Stimulated activated CD4-positive, alpha-beta T cell treated with anti-CD3 and anti-CD28 coated beads, Interleukin-15, amount 100 ng/mL, for 48 hours (primary cell): Measurements from ENCODE around the gene CELA2B.
"Not testable (repeated sequence)": the region's sequence is repeated elsewhere in the genome, so short reads cannot be mapped to it uniquely, and the experiment has no call there.

ENCODE experiments used
- DNase-seq, 2 donors: peaks; one replicate each; pipeline ENCODE4 v3.0.0-alpha.2; 2020; ENCODE audit warnings: low read depth in 2 of 2

The CELA2B gene

DNA sequence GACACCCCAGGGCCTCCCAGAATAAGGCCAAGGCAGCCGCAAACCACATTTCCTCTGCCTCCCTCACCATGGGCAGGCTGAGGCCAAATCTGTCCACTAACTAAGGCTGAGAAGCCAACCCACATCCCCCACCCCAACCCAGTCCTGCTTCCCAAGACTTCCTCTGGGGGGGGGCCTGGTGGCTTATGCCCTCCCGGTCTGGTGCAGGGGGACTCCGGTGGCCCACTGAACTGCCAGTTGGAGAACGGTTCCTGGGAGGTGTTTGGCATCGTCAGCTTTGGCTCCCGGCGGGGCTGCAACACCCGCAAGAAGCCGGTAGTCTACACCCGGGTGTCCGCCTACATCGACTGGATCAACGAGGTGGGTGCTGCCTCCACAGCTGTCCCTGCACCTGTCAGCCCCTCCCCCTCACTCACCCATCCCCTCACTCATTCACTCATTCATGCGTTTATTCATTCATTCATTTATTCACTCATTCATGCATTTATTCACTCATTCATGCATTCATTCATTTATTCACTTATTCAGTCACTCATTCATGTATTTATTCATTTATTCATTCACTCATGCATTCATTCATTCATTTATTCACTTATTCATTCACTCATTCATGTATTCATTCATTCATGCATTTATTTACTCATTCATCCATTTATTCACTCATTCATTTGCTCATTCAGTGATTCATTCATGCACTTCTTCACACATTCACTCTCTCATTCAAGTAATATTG is 30.3 kb upstream of the CELA2B start:
- DNase-seq = no peak

DNA sequence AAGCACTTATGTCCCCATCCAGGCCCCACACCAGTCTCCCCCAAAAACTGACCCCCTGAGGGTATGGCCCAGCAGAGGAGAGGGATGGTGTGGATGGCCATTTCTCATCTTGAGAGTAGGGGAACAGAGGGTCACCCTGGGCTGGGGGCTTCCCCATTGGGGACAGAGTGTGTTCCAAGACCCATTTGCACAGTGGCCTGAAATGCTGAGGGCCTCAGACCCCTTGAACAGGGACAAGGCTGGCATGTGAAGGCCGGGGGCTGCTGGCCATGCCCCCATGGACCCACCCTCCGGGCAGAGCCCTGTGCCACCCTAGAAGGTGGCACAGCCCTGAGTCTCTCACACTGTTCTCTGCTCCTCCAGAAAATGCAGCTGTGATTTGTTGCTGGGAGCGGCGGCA is 29.7 kb upstream of the CELA2B start:
- no peak for DNase-seq

DNA sequence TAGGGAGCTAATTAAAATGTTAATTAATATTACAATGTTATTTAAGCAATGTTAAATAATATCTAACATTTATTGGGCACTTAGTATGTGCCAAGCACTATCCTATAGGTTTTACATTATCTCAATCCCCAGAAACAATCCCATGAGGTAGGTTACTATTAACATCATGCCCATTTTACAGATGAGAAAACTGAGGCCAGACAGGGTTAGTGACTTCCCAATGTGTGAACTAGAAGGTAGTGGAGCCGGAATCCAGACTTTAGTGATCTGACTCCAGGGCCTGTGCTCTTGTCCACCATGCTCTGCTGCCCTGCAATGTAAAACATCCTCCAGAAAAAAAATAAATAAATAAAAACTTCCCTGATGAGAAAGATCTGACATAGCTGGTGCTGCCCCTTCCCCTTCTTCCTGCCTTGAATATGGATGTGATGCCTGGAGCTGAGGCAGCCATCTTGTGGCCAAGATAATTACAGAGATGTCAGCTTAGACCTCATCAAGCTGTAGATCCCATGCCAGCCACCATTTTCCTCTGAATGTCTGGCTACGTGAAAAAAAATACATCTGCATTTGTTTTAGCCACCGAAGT is 26.9 kb upstream of the CELA2B start:
- no peak for DNase-seq

DNA sequence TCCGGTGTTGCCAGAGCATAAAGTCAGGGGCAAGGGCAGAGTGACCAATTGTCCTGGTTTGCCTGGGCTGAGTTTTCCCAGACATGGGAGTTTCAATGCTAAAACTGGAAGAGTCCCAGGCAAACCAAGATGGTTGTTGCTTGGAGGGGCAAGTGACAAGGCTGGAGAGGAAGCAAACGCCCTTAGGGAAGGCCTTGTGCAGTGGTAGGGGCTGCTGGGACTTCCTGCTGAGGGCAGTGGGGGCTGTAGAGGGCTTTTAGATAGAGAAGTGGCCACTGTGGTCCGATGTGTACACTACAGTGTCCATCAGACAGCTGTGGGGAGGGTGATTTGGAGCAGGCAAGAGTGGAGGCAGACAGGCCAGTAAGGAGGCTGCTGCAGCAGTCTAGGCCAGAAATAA is 26.3 kb upstream of the CELA2B start:
- DNase-seq = no peak

DNA sequence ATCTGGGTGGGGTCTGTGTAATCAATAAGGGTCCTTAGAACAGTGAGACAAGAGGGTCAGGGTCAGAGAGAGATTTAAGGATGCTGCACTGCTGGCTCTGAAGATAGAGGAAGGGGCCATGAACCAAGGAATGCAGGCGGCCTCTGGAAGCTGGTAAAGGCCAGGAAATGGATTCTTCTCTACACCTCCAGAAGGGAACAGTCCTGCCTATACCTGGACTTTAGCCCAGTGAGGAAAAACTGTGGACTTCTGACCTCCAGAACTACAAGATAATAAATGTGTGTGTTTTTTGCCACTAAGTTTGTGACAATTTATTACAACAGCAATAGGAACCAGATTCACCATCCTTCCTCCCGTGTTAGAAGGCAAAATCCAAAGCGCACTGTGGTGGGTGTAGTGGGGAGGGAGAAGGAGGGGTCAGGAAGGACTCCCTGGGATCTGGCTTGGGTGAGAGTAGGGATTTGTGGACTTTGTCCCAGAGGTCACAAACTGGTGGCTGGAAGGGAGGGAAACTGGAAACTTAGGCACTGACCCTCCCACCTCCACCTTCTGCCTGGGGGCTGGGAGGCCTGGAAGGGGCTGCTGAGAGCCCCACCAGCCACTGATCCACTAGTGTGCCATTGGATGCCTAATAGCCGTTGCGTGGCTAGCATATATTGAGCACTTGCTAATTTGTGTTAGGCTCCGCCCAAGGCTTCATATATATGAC is 24.7 kb upstream of the CELA2B start:
- no peak for DNase-seq

DNA sequence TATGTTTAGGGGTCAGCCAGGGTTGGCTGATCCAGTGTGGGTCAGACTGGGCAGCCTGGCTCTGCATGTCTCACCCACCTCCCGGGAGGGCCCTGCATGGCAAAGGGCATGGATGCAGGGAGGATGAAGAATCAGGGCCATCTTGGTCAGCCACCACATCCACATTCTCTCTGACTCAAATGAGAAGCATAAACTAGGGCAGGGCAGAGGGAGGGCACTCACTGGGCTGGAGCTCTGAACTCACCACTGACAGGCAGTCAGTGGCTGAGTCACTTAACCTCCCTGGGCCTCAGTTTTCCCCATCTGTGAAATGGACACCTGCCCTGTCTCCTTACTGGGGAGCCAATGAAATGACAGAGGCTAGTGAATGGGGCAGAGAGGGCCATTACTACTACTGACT is 23.7 kb upstream of the CELA2B start:
- no peak for DNase-seq

DNA sequence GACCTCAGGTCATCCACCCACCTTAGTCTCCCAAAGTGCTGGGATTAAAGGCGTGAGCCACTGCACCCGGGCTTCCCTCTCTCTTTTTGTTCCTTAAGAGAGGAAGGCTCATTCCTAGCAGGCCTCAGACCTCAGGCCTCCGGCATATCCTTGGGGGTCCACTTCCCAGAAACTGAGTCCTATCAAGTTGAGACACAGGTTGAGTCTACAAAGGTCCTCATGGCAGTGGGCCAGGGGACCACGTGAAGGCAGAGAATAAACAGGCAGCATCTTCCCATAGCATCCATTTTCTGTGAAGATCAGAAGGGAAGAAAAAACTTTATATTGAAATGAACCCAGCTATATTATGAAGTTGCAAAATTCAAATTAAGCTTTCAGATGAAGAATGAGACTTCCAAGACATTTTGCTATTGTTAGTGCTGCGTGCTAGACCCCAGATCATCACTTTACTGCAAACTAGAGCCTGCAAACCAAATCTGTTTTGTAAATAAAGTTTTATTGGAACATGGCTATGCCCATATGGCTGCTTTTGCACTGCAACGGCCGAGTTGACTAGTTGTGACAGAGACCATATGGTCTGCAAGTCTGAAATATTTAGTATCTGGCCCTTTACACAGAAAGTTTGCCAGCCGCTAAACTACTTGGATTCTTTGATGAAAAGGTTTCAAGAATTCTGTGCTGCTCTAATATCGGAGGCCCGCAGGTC is 22.9 kb upstream of the CELA2B start:
- DNase-seq = no peak

DNA sequence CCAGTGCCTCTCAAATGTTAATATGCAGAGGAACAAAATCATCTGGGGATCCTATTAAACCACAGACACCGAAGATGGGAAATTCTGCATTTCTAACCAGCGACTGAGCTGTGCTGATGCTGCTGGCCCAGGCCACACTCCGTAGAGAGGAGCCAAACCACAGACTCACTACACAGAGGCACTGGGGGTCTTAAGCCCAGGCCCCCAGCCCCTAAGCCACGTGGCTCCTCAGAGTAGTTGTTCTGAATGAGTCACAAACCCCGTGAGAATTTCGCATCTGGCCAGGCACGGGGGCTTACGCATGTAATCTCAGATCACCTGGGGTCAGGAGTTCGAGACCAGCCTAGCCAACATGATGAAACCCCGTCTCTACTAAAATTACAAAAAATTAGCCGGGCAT is 22.2 kb upstream of the CELA2B start:
- DNase-seq = no peak

DNA sequence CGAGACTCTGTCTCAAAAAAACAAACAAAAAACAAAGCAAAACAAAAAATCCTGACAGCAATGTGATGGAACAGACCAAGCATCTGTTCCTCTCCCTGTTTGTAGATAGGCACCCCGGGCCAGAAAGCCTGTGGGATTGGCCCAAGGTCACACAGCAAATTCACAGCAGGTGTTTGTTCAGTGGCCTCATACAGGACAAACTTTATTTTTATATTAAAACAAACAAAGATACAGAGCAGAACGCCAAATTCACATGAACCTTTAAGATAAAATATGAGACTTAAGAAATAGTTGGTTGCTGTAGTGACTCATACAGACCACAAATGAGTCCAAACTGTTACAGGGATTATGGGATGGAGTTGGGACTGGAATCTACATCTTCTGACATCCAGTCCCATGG is 21.6 kb upstream of the CELA2B start:
- DNase-seq = no peak

DNA sequence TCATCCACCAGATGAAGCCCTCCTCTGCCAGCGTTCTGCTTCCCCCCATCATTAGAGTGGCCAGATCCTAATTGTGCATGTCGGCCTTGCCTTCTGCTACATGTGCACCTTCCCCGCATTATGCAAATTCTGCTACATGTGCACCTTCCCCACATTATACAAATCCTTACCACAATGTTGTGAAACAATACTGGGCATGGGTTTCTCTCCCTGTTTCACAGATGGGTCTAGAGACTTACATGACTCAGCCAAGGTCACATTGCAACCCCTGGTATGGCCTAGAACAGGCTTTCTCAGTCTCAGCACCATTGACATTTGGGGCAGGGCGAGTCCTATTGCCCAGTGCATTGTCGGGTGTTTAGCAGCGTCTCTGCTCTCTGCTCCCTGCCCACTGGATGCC is 20.4 kb upstream of the CELA2B start:
- no peak for DNase-seq

DNA sequence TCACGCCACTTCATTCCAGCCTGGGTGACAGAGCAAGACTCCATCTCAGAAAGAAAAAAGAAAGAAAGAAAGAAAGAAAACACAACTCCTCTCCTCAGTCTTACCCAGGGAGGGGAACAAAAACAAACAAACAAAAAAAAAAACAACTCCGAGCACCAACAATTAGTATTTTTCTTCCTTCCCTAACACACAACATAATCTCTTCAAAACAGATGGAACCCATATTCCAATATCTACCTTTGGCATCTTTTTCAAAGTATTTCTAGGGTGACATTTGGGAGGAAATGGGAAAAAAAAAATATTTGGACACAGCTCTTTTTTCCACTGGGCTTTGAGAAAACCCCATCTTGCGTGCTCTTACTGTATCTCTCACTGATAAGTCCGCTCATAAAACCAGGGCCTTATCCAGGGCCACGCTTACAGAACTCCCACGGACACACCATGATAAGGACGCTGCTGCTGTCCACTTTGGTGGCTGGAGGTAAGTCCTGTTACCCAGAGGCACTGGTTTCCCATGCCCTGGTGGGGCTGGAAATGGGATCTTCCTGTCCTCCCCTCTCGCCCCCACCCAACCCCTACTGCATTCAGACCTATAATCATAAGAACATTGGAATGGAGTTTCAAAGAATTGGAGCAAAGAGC is 19.5 kb upstream of the CELA2B start, which contains the start of gene CELA2A:
CELA2A (plus strand) TSS at position 420 of the 642 bp plus-strand sequence; CDS start at position 442, 22 bp downstream.
- no peak for DNase-seq

DNA sequence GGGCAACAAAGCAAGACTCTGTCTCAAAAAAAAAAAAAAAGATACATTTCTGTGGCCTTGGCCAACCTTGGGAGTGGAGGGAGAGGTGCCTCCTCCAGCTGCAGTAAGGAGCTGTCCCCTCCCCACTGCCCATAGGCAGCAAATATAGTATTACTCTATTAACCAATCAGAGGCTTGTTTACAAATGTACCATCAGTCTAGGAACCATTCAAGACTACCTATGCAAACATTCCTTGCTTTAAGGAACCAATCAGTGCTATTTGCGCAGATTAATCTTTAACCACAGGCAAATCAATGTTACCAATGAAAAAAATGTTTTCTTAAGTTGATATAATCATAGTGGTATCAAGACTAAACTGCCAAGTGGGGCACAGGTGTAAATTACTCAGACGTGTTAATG is 18.3 kb upstream of the CELA2B start:
- no peak for DNase-seq

DNA sequence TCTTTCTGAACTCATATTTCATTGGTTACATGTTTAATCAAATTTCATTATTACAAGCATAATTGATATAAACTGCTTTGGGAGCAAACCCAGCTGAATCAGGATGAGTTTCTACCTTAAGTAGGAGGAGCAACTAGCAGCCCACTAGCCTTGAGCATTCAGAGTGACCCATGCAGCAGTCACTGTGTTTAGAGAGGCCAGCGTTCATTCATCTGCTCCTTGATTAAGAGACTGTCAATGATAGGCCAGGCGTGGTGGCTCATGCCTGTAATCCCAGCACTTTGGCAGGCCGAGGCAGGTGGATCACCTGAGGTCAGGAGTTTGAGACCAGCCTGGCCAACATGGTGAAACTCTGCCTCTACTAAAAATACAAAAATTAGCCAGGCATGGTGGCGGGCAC is 17.5 kb upstream of the CELA2B start:
- not testable (repeated sequence) for DNase-seq

DNA sequence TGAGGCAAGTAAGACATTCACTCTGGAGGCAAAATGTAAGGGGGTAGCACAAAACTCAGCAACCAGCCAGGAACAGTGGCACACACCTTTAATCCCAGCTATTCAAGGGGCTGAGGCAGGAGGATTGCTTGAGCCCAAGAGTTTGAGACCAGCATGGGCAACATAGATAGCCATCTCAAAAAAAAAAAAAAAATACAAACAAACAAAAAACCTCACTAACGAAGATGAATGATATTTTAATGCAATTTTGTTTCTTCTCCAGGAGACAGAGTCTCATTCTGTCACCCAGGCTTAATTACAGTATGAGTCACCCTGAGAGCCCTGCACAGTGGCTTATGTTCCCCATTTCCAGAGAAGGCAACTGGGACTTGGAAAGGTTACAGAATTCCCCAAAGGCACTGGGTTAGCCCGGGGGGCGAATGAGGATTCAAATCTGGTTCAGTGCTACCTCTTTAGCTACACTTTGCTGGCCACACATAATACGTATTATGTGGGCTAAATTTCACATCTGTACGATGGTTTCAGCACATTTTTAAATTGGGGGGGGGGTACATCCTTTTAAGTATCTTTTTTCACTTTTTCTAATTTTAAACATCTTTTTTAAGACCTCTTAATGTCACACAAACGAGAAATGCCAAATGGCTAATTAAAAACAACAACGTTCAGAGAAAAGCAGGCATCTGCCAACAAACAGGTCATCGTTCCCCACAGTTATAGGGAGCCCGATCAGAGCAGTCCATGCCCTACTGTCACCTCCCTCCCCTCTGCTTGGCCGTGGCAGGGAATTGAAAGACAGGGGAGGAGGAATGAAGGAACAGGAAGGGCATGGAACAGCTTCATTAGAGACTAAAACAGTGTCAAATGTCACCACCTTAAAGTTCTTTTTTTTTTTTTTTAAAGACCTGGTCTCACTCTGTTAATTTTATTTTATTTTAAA is 15.9 kb upstream of the CELA2B start:
- no peak for DNase-seq

DNA sequence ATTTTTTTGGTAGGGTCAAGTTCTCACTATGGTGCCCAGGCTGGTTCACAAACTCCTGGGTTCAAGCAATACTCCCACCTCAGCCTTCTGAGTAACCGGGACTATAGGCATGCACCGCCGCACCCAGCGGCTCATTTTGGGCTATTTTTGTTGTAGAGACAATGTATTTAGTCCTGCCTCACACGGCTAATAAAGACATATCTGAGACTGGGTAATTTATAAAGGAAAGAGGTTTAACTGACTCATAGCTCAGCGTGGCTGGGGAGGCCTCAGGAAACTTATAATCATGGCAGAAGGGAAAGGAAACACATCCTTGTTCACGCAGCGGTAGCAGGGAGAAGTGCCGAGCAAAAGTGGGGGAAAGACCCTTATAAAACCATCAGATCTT is 15.2 kb upstream of the CELA2B start:
- no peak for DNase-seq

DNA sequence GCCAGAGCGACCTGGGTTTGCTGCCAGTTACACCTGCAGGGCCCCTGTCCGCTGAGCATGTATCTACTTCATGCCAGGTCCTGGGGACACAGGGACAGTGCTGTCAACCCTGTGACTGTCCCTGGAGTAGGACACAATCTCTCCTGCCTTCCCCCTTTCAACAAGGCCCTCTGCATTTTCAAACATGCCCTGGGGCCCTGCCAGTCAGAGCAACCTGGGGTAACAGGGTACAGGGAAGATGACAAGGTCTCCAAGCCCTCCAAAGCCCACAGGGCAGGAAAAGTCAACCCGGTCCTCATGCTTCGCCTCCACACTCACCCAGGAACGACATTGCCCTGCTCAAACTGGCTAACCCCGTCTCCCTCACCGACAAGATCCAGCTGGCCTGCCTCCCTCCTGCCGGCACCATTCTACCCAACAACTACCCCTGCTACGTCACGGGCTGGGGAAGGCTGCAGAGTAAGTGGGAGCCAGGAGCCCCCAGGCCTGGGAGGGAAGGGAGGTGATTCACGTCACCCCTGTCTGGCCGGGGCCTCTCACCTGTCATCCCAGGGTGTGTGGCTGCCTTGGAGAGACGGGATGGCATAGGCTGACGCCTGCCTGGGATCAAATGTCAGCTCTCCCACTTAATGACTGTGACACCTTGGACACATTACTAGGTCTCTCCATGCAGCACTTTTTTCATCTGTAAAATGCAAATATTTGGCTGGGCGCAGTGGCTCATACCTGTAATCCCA is 12.7 kb upstream of the CELA2B start:
- not testable (repeated sequence) for DNase-seq

DNA sequence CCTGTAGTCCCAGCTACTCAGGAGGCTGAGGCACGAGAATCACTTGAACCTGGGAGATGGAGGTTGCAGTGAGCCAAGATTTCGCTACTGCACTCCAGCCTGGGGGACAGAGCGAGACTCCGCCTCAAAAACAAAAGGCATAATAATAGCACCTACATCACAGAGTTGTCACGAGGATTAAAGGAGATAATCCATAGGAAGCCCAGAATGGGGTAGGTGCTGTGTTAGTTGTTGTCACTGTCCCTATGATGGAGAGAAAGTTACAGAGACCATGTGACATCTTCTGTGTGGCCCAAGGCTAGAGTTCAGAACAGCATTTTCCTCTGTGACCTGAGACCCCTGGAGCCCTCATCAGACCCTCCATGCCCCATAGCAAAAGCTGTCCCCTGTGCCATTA is 12.0 kb upstream of the CELA2B start:
- DNase-seq = not testable (repeated sequence)

DNA sequence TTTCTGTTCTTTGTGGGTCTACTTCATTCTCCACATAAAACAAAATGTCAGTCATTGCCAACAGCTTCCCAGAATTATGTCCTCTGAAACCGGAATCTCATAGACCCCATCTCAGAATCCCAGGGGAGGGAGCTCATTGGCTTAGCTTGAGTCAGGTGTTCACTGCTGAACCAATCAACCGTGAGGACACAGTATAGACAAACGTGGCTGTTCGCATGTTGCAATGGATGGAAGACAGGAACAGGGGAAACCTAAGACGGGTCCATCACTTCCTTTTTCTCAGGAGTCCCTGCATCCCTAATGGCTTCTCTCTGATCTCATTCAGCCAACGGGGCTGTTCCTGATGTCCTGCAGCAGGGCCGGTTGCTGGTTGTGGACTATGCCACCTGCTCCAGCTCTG is 10.2 kb upstream of the CELA2B start:
- DNase-seq = no peak

DNA sequence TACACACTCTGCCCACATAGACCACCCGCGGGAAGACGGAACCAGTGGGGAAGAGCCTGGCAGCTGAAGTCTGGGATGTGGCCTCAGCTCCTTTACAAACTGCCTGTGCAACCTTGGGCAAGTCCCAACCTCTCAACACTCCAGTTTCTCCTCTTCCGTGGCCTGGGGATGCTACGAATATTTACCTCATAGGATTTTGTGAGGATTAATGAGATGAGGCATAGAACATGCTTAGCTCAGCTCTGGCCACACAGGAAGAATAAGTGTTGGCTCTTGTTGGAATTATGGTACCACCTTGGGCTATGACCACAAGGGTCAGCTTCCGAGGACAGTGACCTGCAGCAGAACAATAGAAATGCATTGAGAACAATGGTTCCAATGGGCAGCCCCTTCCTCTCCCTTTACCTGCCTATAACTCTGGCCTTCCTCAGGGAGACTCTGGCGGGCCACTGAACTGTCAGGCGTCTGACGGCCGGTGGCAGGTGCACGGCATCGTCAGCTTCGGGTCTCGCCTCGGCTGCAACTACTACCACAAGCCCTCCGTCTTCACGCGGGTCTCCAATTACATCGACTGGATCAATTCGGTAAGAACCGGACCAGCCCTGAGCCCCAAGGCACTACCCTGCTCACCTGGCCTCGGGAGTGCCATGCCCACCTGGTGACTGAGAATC is 8.8 kb upstream of the CELA2B start:
- not testable (repeated sequence) for DNase-seq

DNA sequence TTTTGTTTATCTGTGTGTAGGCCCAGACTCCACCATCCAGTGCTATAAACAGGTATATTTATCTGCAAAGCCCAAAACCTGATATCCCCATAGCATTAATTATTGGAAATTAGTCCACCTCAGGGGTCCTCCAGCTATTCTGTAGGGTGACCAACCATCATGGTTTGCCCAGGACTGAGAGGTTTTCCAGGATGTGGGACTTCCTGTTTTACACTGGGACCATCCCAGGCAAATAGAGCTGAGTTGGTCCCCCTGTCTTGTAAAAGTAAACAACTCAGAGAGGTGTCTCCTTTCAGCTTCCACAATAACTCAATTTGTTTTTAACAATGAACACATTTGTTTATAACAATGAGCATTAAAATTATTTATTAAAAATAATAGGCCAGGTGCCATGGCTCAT is 7.8 kb upstream of the CELA2B start:
- DNase-seq = no peak
